Endothelial cell of umbilical vein (primary cell): Measurements from ENCODE around the gene AEBP1. TPM values are rescaled to one million over a fixed set of nuclear protein-coding genes. Genes with fewer than 3 reads are reported as not detected.

ENCODE experiments used
- BruUV-seq: library from RNA; stranded (reverse); fragments of 400-500 nt; replicated peaks from 2 replicates; lab custom pipeline; 2021; lab: Mats Ljungman, UMichigan
- CTCF ChIA-PET: fragments of 300-600, 350-600 bp; sonication (Branson Sonifier 250); formaldehyde crosslinking; loops from one replicate; lab custom pipeline; 2021; ENCODE audit warnings: antibody characterized with exemption, inconsistent platforms; lab: Charles Lee
- POLR2A ChIA-PET: fragments of 300-600, 350-600 bp; sonication (Branson Sonifier 250); formaldehyde crosslinking; loops from one replicate; lab custom pipeline; 2021; ENCODE audit warnings: antibody characterized with exemption, inconsistent platforms; lab: Charles Lee
- DNase-seq: peaks from one replicate; pipeline ENCODE4 v3.0.0-alpha.2; 2011; ENCODE audit warnings: low read depth, low spot score
- FAIRE-seq: peaks from 2 replicates; lab custom pipeline; 2011; peaks lifted over from hg19 to GRCh38; lab: Jason Lieb, UNC
- H2AFZ ChIP-seq: 2 replicates; pipeline ENCODE4 v1.6.0; 2012; ENCODE audit warnings: low read depth, low read length, control low read depth, inconsistent platforms
- H3K27ac ChIP-seq: 2 replicates; pipeline ENCODE4 v1.5.1; 2011; ENCODE audit warnings: low read depth, mild to moderate bottlenecking, control low read depth, low read length, moderate library complexity; ENCODE audit not compliant: insufficient read depth
- H3K27me3 ChIP-seq, 2 experiments: 2 replicates each; pipeline versions ENCODE4 v1.6.0 to v1.6.1; 2011; ENCODE audit warnings: low read length in 2 of 2, mixed read lengths in 1 of 2; ENCODE audit not compliant: control insufficient read depth in 2 of 2, insufficient read depth in 2 of 2
- H3K36me3 ChIP-seq, 2 experiments: 2 replicates in 1 of 2; 3 replicates in 1 of 2; pipeline ENCODE4 v1.5.1; 2011; ENCODE audit warnings: low read length in 2 of 2, mild to moderate bottlenecking in 1 of 2, moderate library complexity in 1 of 2; ENCODE audit not compliant: control insufficient read depth in 2 of 2, insufficient read depth in 2 of 2; ENCODE audit errors: extremely low read depth in 1 of 2
- H3K4me1 ChIP-seq: 3 replicates; pipeline ENCODE4 v1.5.1; 2011; ENCODE audit warnings: mild to moderate bottlenecking, low read length; ENCODE audit not compliant: control insufficient read depth, insufficient read depth; ENCODE audit errors: extremely low read depth
- H3K4me2 ChIP-seq: 2 replicates; pipeline ENCODE4 v1.6.1; 2011; ENCODE audit warnings: low read length, control low read depth, mixed read lengths; ENCODE audit not compliant: insufficient read depth
- H3K4me3 ChIP-seq, 3 experiments: fragments of 200-600 bp in 1 of 3; sonication (generic), shearing (Covaris generic) in 1 of 3; replicated peaks in 1 of 3; 2 replicates each; pipeline ENCODE4 v1.5.1; 2011 to 2016; ENCODE audit warnings: control low read depth in 3 of 3, low read length in 3 of 3, mild to moderate bottlenecking in 2 of 3, inconsistent platforms in 1 of 3, low read depth in 1 of 3, moderate library complexity in 1 of 3; ENCODE audit not compliant: insufficient read depth in 1 of 3
- H3K79me2 ChIP-seq: 2 replicates; pipeline ENCODE4 v1.6.0; 2012; ENCODE audit warnings: low read length, inconsistent platforms; ENCODE audit not compliant: control insufficient read depth, insufficient read depth
- H3K9ac ChIP-seq: replicated peaks from 2 replicates; pipeline ENCODE3; 2011; ENCODE audit warnings: low read length, control low read depth; ENCODE audit not compliant: insufficient read depth; ENCODE audit errors: extremely low read depth
- H3K9me1 ChIP-seq: replicated peaks from 3 replicates; pipeline ENCODE4 v1.6.0; 2011; ENCODE audit warnings: mild to moderate bottlenecking, low read length; ENCODE audit not compliant: control insufficient read depth, insufficient read depth; ENCODE audit errors: extremely low read depth
- H3K9me3 ChIP-seq: replicated peaks from 2 replicates; pipeline ENCODE4 v1.5.1; 2012; ENCODE audit warnings: low read length, inconsistent platforms; ENCODE audit not compliant: control insufficient read depth, insufficient read depth
- H4K20me1 ChIP-seq: replicated peaks from 2 replicates; pipeline ENCODE3; 2011; ENCODE audit warnings: mild to moderate bottlenecking, low read length; ENCODE audit not compliant: control insufficient read depth, insufficient read depth; ENCODE audit errors: extremely low read depth
- CTCF ChIP-seq, 2 donors: IDR thresholded peaks; 1 replicate in 1 of 2; 2 replicates in 1 of 2; pipeline ENCODE4 v1.5.1; 2011; ENCODE audit warnings: low read length in 2 of 2, mild to moderate bottlenecking in 2 of 2, moderate library complexity in 2 of 2, control low read depth in 1 of 2, inconsistent platforms in 1 of 2, low read depth in 1 of 2; ENCODE audit not compliant: insufficient read depth in 1 of 2; ENCODE audit errors: extremely low read depth in 1 of 2
- EZH2 ChIP-seq: IDR thresholded peaks from 2 replicates; pipeline ENCODE4 v1.6.1; 2012; ENCODE audit warnings: borderline replicate concordance, low read depth, mild to moderate bottlenecking, moderate library complexity, low read length, inconsistent platforms; ENCODE audit not compliant: severe bottlenecking
- JUN ChIP-seq: IDR thresholded peaks from 2 replicates; pipeline ENCODE4 v1.6.1; 2011; ENCODE audit warnings: borderline replicate concordance, low read depth; ENCODE audit not compliant: insufficient read length, insufficient read depth
- POLR2A ChIP-seq: IDR thresholded peaks from 2 replicates; pipeline ENCODE4 v1.6.1; 2012; ENCODE audit warnings: low read depth, mild to moderate bottlenecking, control low read depth, low read length
- POLR2AphosphoS5 ChIP-seq: IDR thresholded peaks from 2 replicates; pipeline ENCODE4 v1.6.1; 2012; ENCODE audit warnings: low read depth, mild to moderate bottlenecking, control low read depth, low read length, moderate library complexity; ENCODE audit not compliant: insufficient read depth
- dilution Hi-C: fragments of 300-500 bp; cut with MboI; formaldehyde crosslinking; loops from one replicate; pipeline ENCODE4 v1.15.0; 2019; ENCODE audit warnings: low sequenced_read_pairs; ENCODE audit not compliant: extremely low pct_ligation_motif_present
- intact Hi-C: fragments of 100-400 bp; cut with micrococcal nuclease; formaldehyde crosslinking; loops from one replicate; pipeline ENCODE4 v1.10.0; 2022
- polyA plus RNA-seq, 4 experiments: library from polyadenylated mRNA; depleted of rRNA in 3 of 4; stranded (reverse) in 3 of 4; unstranded in 1 of 4; fragments of >200 nt; gene quantifications; 2 replicates each; pipeline versions ENCODE4 v1.2.1 to v1.2.3, GENCODE V29; 2011 to 2012; ENCODE audit warnings: missing spikeins in 1 of 4
- total RNA-seq: library from RNA; stranded (reverse); gene quantifications from 2 replicates; pipeline ENCODE4 v1.2.3, GENCODE V29; 2021
- TF ChIP-seq, protein P1 (sequence below): IDR thresholded peaks from 2 replicates; pipeline ENCODE4 v1.6.1; 2011; ENCODE audit not compliant: insufficient read depth, insufficient read length

AEBP1 gene
- total and polyA plus RNA-seq, 2 donors (not counting 3 experiments of a cell fraction or from before 2014, with no cell fraction given) = 20.6 to 48.0 TPM

DNA sequence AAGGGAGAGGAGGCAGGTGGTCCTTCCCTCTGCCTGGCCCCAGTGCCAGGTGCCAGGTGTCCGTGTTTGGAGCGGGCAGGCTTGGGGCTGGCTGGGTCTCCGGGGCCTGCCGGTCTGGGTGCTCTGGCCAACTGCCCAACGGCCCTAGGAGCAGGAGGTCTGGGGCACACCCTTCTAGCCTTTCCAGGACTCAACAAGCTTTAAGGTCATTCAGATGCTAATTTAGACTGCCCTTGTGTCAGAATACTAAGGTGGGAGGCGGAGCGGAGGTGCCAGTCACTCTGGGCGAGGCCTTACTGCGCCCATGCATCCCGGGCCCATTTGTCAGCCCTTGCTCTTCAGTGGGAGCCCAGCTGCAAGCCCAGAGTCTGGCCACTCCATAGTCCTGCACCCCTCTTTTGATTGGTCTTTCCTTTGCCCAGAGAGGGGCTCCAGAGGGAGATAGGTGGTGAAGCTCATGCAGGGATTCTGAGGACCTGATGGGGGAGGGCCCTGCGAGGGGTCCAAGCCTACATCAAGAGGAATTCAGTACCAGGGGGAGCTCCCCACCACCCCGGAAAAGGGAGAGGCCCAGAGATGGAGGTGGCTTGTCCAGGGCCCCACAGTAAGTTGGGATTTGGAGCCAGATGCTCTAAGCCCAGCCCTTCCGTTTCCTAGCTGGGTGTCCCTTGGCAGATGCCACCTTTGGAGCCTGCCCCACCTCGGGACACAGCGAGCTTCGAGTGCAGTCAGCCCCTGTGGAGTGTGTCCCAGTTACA lies 40.1 kb upstream of the AEBP1 start:
- TF ChIP-seq JUN (no peak), EZH2 (peak; percentile 26)
- H3K4me1 ChIP-seq = no peaks in the 10 kb centered on the region
- intact Hi-C loops = no loop called here
- H3K4me2 ChIP-seq = no peak overlapping the region
- H3K79me2 ChIP-seq = no peaks in the 10 kb centered on the region
- no peak for FAIRE-seq
- no peaks in the 10 kb centered on the region for H4K20me1 ChIP-seq
- H3K9me3 ChIP-seq = no peaks in the 10 kb centered on the region
- DNase-seq = no peak
- no peaks in the 10 kb centered on the region for H3K9me1 ChIP-seq
- H3K4me3 ChIP-seq = no peak overlapping the region
- no TSS peak for BruUV-seq
- ChIA-PET CTCF (interaction anchor here (0.7 to 1.6 kb wide), 3 partner anchors 8 to 20 kb away, joined by 3 to 7 read pairs (median 3); partner anchors contain the start of gene DBNL), POLR2A (no interaction called here)
- no peak overlapping the region for H3K27ac ChIP-seq
- no peak overlapping the region for H3K9ac ChIP-seq
- dilution Hi-C loops = no loop called here
- H3K27me3 ChIP-seq = peaks cover 2 to 13% of the 10 kb centered on the region in 2 experiments
- H3K36me3 ChIP-seq = peaks cover 0 to 22% of the 10 kb centered on the region in 2 experiments
- H2AFZ ChIP-seq = no peak overlapping the region

DNA sequence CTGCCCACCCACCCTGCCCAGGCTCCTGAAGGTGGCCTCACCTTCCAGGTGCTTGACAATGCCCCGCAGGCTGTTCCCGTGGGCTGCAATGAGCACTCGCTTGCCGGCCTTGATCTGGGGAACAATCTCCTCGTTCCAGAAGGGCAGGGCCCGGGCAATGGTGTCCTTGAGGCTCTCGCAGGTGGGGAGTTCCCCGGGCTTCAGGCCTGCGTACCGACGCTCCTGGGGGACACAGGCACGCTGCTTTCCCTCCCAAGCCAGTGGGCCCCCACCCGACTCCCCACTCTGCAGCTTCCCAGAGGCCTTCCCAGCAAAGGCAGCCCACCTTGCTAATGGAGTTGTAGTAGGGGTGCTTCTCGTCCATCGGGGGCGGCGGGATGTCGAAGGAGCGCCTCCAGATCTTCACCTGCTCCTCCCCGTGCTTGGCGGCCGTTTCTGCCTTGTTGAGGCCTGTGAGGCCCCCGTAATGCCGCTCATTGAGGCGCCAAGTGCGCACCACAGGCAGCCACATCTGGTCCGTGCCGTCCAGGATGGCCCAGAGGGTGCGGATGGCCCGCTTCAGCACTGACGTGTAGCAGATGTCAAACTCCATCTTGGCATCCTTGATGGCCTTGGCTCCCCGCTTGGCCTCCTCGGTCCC lies 39.2 kb upstream of the AEBP1 start:
- no peak overlapping the region for H3K9ac ChIP-seq
- H2AFZ ChIP-seq = no peak overlapping the region
- no peaks in the 10 kb centered on the region for H3K9me1 ChIP-seq
- BruUV-seq = no TSS peak
- H4K20me1 ChIP-seq = no peaks in the 10 kb centered on the region
- H3K4me2 ChIP-seq = no peak overlapping the region
- H3K36me3 ChIP-seq = peaks cover 0 to 14% of the 10 kb centered on the region in 2 experiments
- no peaks in the 10 kb centered on the region for H3K79me2 ChIP-seq
- no peak overlapping the region for H3K4me3 ChIP-seq
- H3K27me3 ChIP-seq = peaks cover 2 to 13% of the 10 kb centered on the region in 2 experiments
- FAIRE-seq (no peak), DNase-seq (no peak)
- no peak overlapping the region for H3K27ac ChIP-seq
- no peaks in the 10 kb centered on the region for H3K9me3 ChIP-seq
- ChIA-PET CTCF (interaction anchor here (1.3 to 1.6 kb wide), 2 partner anchors 7 to 9 kb away, joined by 3 to 7 read pairs; no protein-coding TSS in a partner anchor), POLR2A (no interaction called here)
- dilution Hi-C loops = no loop called here
- TF ChIP-seq, protein P1, sequence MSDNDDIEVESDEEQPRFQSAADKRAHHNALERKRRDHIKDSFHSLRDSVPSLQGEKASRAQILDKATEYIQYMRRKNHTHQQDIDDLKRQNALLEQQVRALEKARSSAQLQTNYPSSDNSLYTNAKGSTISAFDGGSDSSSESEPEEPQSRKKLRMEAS = no peak
- TF ChIP-seq CTCF (IDR thresholded peaks at IDR 0.05; ENCODE audit: extremely low read depth in 1 of 2, insufficient read depth in 1 of 2, low read depth in 1 of 2, low read length in 2 of 2) (no peak), POLR2AphosphoS5 (peak; percentile 36), POLR2A (no peak)
- no peaks in the 10 kb centered on the region for H3K4me1 ChIP-seq
- intact Hi-C loops = no loop called here
